Smooth muscle cell (in vitro differentiated cells): ENCODE measurements around the gene B4GALT5. TPM values are rescaled to one million over a fixed set of nuclear protein-coding genes. Genes with fewer than 3 reads are reported as not detected.

Experiments used
- DNase-seq: peaks from one replicate; lab custom pipeline; 2025; ENCODE audit not compliant: unreplicated experiment; lab: John Stamatoyannopoulos, UW
- H2AFZ ChIP-seq: fragments of 200-600 bp; sonication (generic); 2 replicates; pipeline ENCODE4 v1.6.0; 2016; ENCODE audit warnings: antibody characterized with exemption, low read depth, mild to moderate bottlenecking
- H3F3A ChIP-seq: fragments of 200-600 bp; sonication (generic); 2 replicates; pipeline ENCODE4 v1.6.0; 2017; ENCODE audit warnings: antibody characterized with exemption, low read depth
- H3K27ac ChIP-seq: fragments of 200-600 bp; sonication (generic); 2 replicates; pipeline ENCODE4 v1.5.1; 2016; ENCODE audit warnings: low read depth, mild to moderate bottlenecking
- H3K27me3 ChIP-seq: fragments of 200-600 bp; sonication (generic); 2 replicates; pipeline ENCODE4 v1.6.1; 2016; ENCODE audit warnings: low read depth, mild to moderate bottlenecking
- H3K36me3 ChIP-seq: fragments of 200-600 bp; sonication (generic); 2 replicates; pipeline ENCODE4 v1.5.1; 2016; ENCODE audit warnings: low read depth
- H3K4me1 ChIP-seq: fragments of 200-600 bp; sonication (generic); 2 replicates; pipeline ENCODE4 v1.5.1; 2016; ENCODE audit warnings: low read depth
- H3K4me2 ChIP-seq: fragments of 200-600 bp; sonication (generic); 2 replicates; pipeline ENCODE4 v1.6.0; 2016; ENCODE audit warnings: mild to moderate bottlenecking
- H3K4me3 ChIP-seq: fragments of 200-600 bp; sonication (generic); 2 replicates; pipeline ENCODE4 v1.5.1; 2016; ENCODE audit warnings: mild to moderate bottlenecking
- H3K79me2 ChIP-seq: fragments of 200-600 bp; sonication (generic); 2 replicates; pipeline ENCODE4 v1.6.0; 2016; ENCODE audit warnings: low read depth, mild to moderate bottlenecking
- H3K9ac ChIP-seq: fragments of 200-600 bp; sonication (generic); 2 replicates; pipeline ENCODE4 v1.6.0; 2016; ENCODE audit warnings: low read depth
- H3K9me3 ChIP-seq: fragments of 200-600 bp; sonication (generic); replicated peaks from 2 replicates; pipeline ENCODE4 v1.5.1; 2016; ENCODE audit warnings: low read depth
- H4K20me1 ChIP-seq: fragments of 200-600 bp; sonication (generic); 2 replicates; pipeline ENCODE4 v1.6.0; 2016; ENCODE audit warnings: low read depth
- CTCF ChIP-seq: fragments of 200-600 bp; sonication (generic); IDR thresholded peaks from 2 replicates; pipeline ENCODE4 v1.5.1; 2017; ENCODE audit warnings: borderline replicate concordance, mild to moderate bottlenecking, antibody characterized with exemption; ENCODE audit not compliant: insufficient read depth, poor library complexity, severe bottlenecking
- WGBS: methylation state at CpG from one replicate; pipeline ENCODE4 v1.1.7; 2016; ENCODE audit warnings: low lambda C conversion rate; 5-methylcytosine and 5-hydroxymethylcytosine counted together
- polyA plus RNA-seq: library from polyadenylated mRNA; unstranded; fragments of >200 nt; fragmentation: Nextera tagmentation; extraction: Ambion mirVana; gene quantifications from 2 replicates; pipeline ENCODE4 v1.2.1, GENCODE V29; 2016
- total RNA-seq: library from RNA; depleted of rRNA; stranded (reverse); fragments of >200 nt; gene quantifications from 2 replicates; pipeline ENCODE4 v1.2.3, GENCODE V29; 2014

B4GALT5 gene
- total and polyA plus RNA-seq, 2 experiments from 2014 or later: 8.2 to 26.0 TPM

- Histone ChIP-seq H3K27ac (no peak overlapping the region), H3K4me2 (no peak overlapping the region), H3K4me1 (no peaks in the 10 kb centered on the region), H3K4me3 (no peak overlapping the region), H4K20me1 (no peaks in the 10 kb centered on the region), H3F3A (no peaks in the 10 kb centered on the region), H3K9ac (no peak overlapping the region), H2AFZ (no peak overlapping the region), H3K27me3 (no peaks in the 10 kb centered on the region), H3K9me3 (no peaks in the 10 kb centered on the region), H3K79me2 (no peaks in the 10 kb centered on the region), H3K36me3 (no peaks in the 10 kb centered on the region)
- DNase-seq: no peak
- no peak for TF ChIP-seq CTCF
Measured at GRCh38 chr20:49592120-49592519, 121.6 kb downstream of the B4GALT5 start.

GRCh38 chr20:49591217-49591865 is 122.3 kb downstream of the B4GALT5 start:
- H3K79me2 ChIP-seq: no peaks in the 10 kb centered on the region
- H3K4me1 ChIP-seq: no peaks in the 10 kb centered on the region
- H4K20me1 ChIP-seq: no peaks in the 10 kb centered on the region
- no peak overlapping the region for H3K4me2 ChIP-seq
- H3F3A ChIP-seq: no peaks in the 10 kb centered on the region
- H3K27ac ChIP-seq: no peak overlapping the region
- no peak overlapping the region for H3K4me3 ChIP-seq
- H3K9me3 ChIP-seq: no peaks in the 10 kb centered on the region
- H3K9ac ChIP-seq: no peak overlapping the region
- no peak overlapping the region for H2AFZ ChIP-seq
- no peak for TF ChIP-seq CTCF
- WGBS: 74% methylated on average over 4 of the region's 4 CpGs
- no peaks in the 10 kb centered on the region for H3K27me3 ChIP-seq
- no peaks in the 10 kb centered on the region for H3K36me3 ChIP-seq
- no peak for DNase-seq

- Histone ChIP-seq H3K9me3 (no peaks in the 10 kb centered on the region), H3K79me2 (no peaks in the 10 kb centered on the region), H2AFZ (no peak overlapping the region), H3K27ac (no peak overlapping the region), H3K27me3 (no peaks in the 10 kb centered on the region), H3K36me3 (no peaks in the 10 kb centered on the region), H3K9ac (no peak overlapping the region), H3K4me3 (no peak overlapping the region), H4K20me1 (no peaks in the 10 kb centered on the region), H3K4me2 (no peak overlapping the region), H3F3A (no peaks in the 10 kb centered on the region), H3K4me1 (no peaks in the 10 kb centered on the region)
- no peak for DNase-seq
- whole genome bisulfite sequencing: 93% methylated on average over 8 of the region's 8 CpGs
- no peak for TF ChIP-seq CTCF
Measured at GRCh38 chr20:49590163-49591017, 123.3 kb downstream of the B4GALT5 start.
